ENCODE data around the gene RENBP.

- TF ChIP-seq CTCF (IDR thresholded peaks at IDR 0.05 in 4 of 5, conservative IDR thresholded peaks at IDR 0.05 in 1 of 5) (no peak), POLR2A (IDR thresholded peaks at IDR 0.05) (no peak)
These were observed 25.2 kb downstream of the RENBP start for GRCh38 chrX:153919281-153919680.
